Measurements from ENCODE around the gene LIPT1.

The LIPT1 gene

GRCh38 chr2:99205491-99205890, 50.7 kb downstream of the LIPT1 start:
- H3K36me3 ChIP-seq (ENCODE audit: insufficient read depth, low read length) = no peaks in the 10 kb centered on the region
- H3K9me3 ChIP-seq (ENCODE audit: low read depth, low read length) = no peaks in the 10 kb centered on the region
- DNase-seq (ENCODE audit: low read depth, low spot score) = no peak
- H3K27ac ChIP-seq = no peak overlapping the region
- H3K9ac ChIP-seq (ENCODE audit: insufficient read length) = no peak overlapping the region
- TF ChIP-seq POLR2AphosphoS5 (IDR thresholded peaks at IDR 0.05; ENCODE audit: borderline replicate concordance, low read depth, low read length) = no peak
- no peak for TF ChIP-seq EZH2 (IDR thresholded peaks at IDR 0.05)
- no peak for TF ChIP-seq FOXP2 (optimal IDR thresholded peaks at IDR 0.05; ENCODE audit: control extremely low read depth, extremely low read length, insufficient read depth)
- H3K4me3 ChIP-seq = no peak overlapping the region
